Astrocyte (in vitro differentiated cells and primary cell): ENCODE measurements around the gene PAPPA2.

Experiments
- EZH2 ChIP-seq: IDR thresholded peaks from 2 replicates; pipeline ENCODE4 v1.6.1; 2012; ENCODE audit warnings: mild to moderate bottlenecking, low read length, inconsistent platforms; ENCODE audit not compliant: insufficient read depth
- TF ChIP-seq, protein P1 (sequence below): IDR thresholded peaks from 2 replicates; pipeline ENCODE4 v1.5.1; 2011; ENCODE audit warnings: low read depth, mild to moderate bottlenecking, inconsistent platforms, low read length, moderate library complexity; ENCODE audit not compliant: insufficient read depth

DNA sequence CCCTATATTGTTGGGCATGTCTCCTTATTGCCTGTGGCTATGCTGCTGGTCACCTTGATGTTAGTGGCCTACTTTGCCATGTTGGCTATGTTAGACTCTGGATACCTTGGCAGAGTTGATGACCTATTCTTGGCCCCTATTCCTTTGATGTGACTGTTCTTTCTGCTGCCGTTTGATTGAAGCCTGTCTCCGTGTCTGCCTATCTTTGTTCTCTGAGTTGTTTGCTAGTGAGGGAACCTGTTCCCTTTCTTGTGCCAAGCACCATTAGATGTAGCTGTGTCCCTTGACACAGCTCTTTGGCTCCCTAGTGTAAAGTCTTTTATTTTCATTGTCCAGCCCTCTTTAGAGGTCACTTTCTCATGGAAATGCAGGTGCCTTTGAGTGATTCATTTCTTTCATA is 28.7 kb upstream of the PAPPA2 start:
- TF ChIP-seq, protein P1, sequence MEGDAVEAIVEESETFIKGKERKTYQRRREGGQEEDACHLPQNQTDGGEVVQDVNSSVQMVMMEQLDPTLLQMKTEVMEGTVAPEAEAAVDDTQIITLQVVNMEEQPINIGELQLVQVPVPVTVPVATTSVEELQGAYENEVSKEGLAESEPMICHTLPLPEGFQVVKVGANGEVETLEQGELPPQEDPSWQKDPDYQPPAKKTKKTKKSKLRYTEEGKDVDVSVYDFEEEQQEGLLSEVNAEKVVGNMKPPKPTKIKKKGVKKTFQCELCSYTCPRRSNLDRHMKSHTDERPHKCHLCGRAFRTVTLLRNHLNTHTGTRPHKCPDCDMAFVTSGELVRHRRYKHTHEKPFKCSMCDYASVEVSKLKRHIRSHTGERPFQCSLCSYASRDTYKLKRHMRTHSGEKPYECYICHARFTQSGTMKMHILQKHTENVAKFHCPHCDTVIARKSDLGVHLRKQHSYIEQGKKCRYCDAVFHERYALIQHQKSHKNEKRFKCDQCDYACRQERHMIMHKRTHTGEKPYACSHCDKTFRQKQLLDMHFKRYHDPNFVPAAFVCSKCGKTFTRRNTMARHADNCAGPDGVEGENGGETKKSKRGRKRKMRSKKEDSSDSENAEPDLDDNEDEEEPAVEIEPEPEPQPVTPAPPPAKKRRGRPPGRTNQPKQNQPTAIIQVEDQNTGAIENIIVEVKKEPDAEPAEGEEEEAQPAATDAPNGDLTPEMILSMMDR = no peak
- no peak for TF ChIP-seq EZH2
